Mesenchymal stem cell (in vitro differentiated cells and primary cell): ENCODE measurements around the gene C6orf132. TPM values are rescaled to one million over a fixed set of nuclear protein-coding genes. Genes with fewer than 3 reads are reported as not detected.
A peak's percentile ranks its signal among the peaks of the same experiment; 100 is the strongest.

Experiments used
- DNase-seq: peaks from one replicate; pipeline ENCODE4 v3.0.0-alpha.2; 2013
- H2AFZ ChIP-seq: one replicate; pipeline ENCODE4 v1.6.1; 2013; ENCODE audit warnings: low read depth, mild to moderate bottlenecking, control low read depth, inconsistent platforms, low read length, moderate library complexity
- H2AK5ac ChIP-seq: 2 replicates; pipeline ENCODE4 v1.6.1; 2013; ENCODE audit warnings: low read length, moderate library complexity, mild to moderate bottlenecking, inconsistent platforms; ENCODE audit not compliant: severe bottlenecking
- H2BK120ac ChIP-seq: one replicate; pipeline ENCODE4 v1.6.1; 2013; ENCODE audit warnings: low read depth, mild to moderate bottlenecking, inconsistent platforms, low read length, moderate library complexity
- H2BK12ac ChIP-seq, 2 experiments: one replicate each; pipeline ENCODE4 v1.6.1; 2013; ENCODE audit warnings: inconsistent platforms in 2 of 2, low read length in 2 of 2, mild to moderate bottlenecking in 2 of 2, moderate library complexity in 2 of 2, control low read depth in 1 of 2
- H2BK15ac ChIP-seq: one replicate; pipeline ENCODE4 v1.6.1; 2013; ENCODE audit warnings: mild to moderate bottlenecking, low read depth, inconsistent platforms; ENCODE audit not compliant: poor library complexity, severe bottlenecking
- H2BK5ac ChIP-seq: 2 replicates; pipeline ENCODE4 v1.6.1; 2013; ENCODE audit warnings: low read depth, mild to moderate bottlenecking, low read length, control low read depth, inconsistent platforms; ENCODE audit not compliant: poor library complexity, severe bottlenecking
- H3K14ac ChIP-seq, 2 experiments: one replicate each; pipeline ENCODE4 v1.6.1; 2013; ENCODE audit warnings: inconsistent platforms in 2 of 2, low read length in 2 of 2, control low read depth in 1 of 2, mild to moderate bottlenecking in 1 of 2, moderate library complexity in 1 of 2
- H3K18ac ChIP-seq, 2 experiments: one replicate each; pipeline ENCODE4 v1.6.1; 2013; ENCODE audit warnings: inconsistent platforms in 2 of 2, low read length in 2 of 2, control low read depth in 1 of 2, low read depth in 1 of 2, mild to moderate bottlenecking in 1 of 2
- H3K23ac ChIP-seq, 2 experiments: one replicate each; pipeline ENCODE4 v1.6.1; 2013; ENCODE audit warnings: inconsistent platforms in 2 of 2, low read length in 2 of 2, mild to moderate bottlenecking in 2 of 2, moderate library complexity in 2 of 2, control low read depth in 1 of 2
- H3K27ac ChIP-seq: 2 replicates; pipeline ENCODE4 v1.5.1; 2013; ENCODE audit warnings: mild to moderate bottlenecking, moderate library complexity, low read length, control low read depth, inconsistent platforms; ENCODE audit not compliant: poor library complexity, severe bottlenecking
- H3K27me3 ChIP-seq, 2 experiments: 2 replicates each; pipeline versions ENCODE4 v1.6.1 to v1.7.0; 2013; ENCODE audit warnings: low read length in 2 of 2, mild to moderate bottlenecking in 2 of 2, moderate library complexity in 2 of 2, control low read depth in 1 of 2, inconsistent platforms in 1 of 2; ENCODE audit not compliant: control insufficient read depth in 1 of 2, insufficient read depth in 1 of 2
- H3K36me3 ChIP-seq, 2 experiments: 2 replicates each; pipeline versions ENCODE4 v1.6.1 to v1.7.0; 2013; ENCODE audit warnings: low read length in 2 of 2, control low read depth in 1 of 2, inconsistent platforms in 1 of 2, low read depth in 1 of 2, mild to moderate bottlenecking in 1 of 2; ENCODE audit not compliant: insufficient read depth in 2 of 2, control insufficient read depth in 1 of 2
- H3K4ac ChIP-seq, 2 experiments: one replicate each; pipeline ENCODE4 v1.6.1; 2013; ENCODE audit warnings: inconsistent platforms in 2 of 2, low read length in 2 of 2, mild to moderate bottlenecking in 2 of 2, moderate library complexity in 2 of 2, control low read depth in 1 of 2, low read depth in 1 of 2
- H3K4me1 ChIP-seq: 2 replicates; pipeline ENCODE4 v1.6.1; 2013; ENCODE audit warnings: low read depth, low read length, control low read depth; ENCODE audit not compliant: control insufficient read depth, insufficient read depth
- H3K4me2 ChIP-seq: 2 replicates; pipeline ENCODE4 v1.6.1; 2013; ENCODE audit warnings: low read length, mild to moderate bottlenecking, inconsistent platforms; ENCODE audit not compliant: poor library complexity, severe bottlenecking
- H3K4me3 ChIP-seq, 2 experiments: 2 replicates each; pipeline versions ENCODE4 v1.5.1 to v1.7.0; 2013; ENCODE audit warnings: low read length in 2 of 2, mild to moderate bottlenecking in 2 of 2, control low read depth in 1 of 2, low read depth in 1 of 2; ENCODE audit not compliant: insufficient read depth in 1 of 2
- H3K79me1 ChIP-seq: replicated peaks from 2 replicates; pipeline ENCODE4 v1.6.1; 2013; ENCODE audit warnings: mild to moderate bottlenecking, control low read depth, low read length, inconsistent platforms; ENCODE audit not compliant: poor library complexity, severe bottlenecking
- H3K9ac ChIP-seq: 2 replicates; pipeline ENCODE4 v1.7.0; 2013; ENCODE audit warnings: mild to moderate bottlenecking, low read length, moderate library complexity
- H3K9me3 ChIP-seq: 2 replicates; pipeline ENCODE4 v1.7.0; 2013; ENCODE audit warnings: mild to moderate bottlenecking, low read length; ENCODE audit not compliant: control insufficient read depth
- H4K8ac ChIP-seq: one replicate; pipeline ENCODE4 v1.6.1; 2013; ENCODE audit warnings: inconsistent platforms, mild to moderate bottlenecking, low read length, moderate library complexity
- H4K91ac ChIP-seq: one replicate; pipeline ENCODE4 v1.6.1; 2013; ENCODE audit warnings: mild to moderate bottlenecking, low read length, inconsistent platforms
- WGBS: methylation state at CpG from one replicate; pipeline ENCODE4 v1.1.7; 2013; ENCODE audit warnings: mixed read lengths; 5-methylcytosine and 5-hydroxymethylcytosine counted together
- polyA plus RNA-seq, 2 experiments: library from polyadenylated mRNA; stranded (reverse); fragments of 200-250 nt; gene quantifications; one replicate each; pipeline ENCODE4 v1.2.3, GENCODE V29; 2013

C6orf132 gene
- polyA plus RNA-seq (2013, experiment 1 of 2), result 2.1 TPM
- polyA plus RNA-seq (2013, experiment 2 of 2), result 2.2 TPM

- DNase-seq, result peak; percentile 51
- H2BK12ac ChIP-seq, result peak within 1 kb of the TSS in 1 of 2 experiments; percentile 75
These were observed at the start of gene C6orf132 for GRCh38 chr6:42142118-42142835. Gene C6orf132 (minus strand): TSS chr6:42142620. CDS start chr6:42142444, 176 bp downstream.

GRCh38 chr6:42190554-42191183 is 48.2 kb upstream of the C6orf132 start:
- H3K27ac ChIP-seq, result peak overlapping the region; percentile 34
- no peak overlapping the region for H3K23ac ChIP-seq
- H3K4me1 ChIP-seq, result peaks cover 10% of the 10 kb centered on the region
- no peak overlapping the region for H2AFZ ChIP-seq
- no peaks in the 10 kb centered on the region for H3K27me3 ChIP-seq
- no peak overlapping the region for H2BK15ac ChIP-seq
- no peak overlapping the region for H2BK120ac ChIP-seq
- H3K4me2 ChIP-seq, result no peak overlapping the region
- H2BK5ac ChIP-seq, result no peak overlapping the region
- H3K79me1 ChIP-seq, result no peaks in the 10 kb centered on the region
- no peak overlapping the region for H3K4ac ChIP-seq
- DNase-seq, result peak; percentile 98
- no peak overlapping the region for H2BK12ac ChIP-seq
- H4K8ac ChIP-seq, result peak overlapping the region; percentile 51
- H3K9me3 ChIP-seq, result no peaks in the 10 kb centered on the region
- no peak overlapping the region for H3K4me3 ChIP-seq
- WGBS, result 48% methylated on average over 5 of the region's 5 CpGs
- H3K14ac ChIP-seq, result no peak overlapping the region
- H3K9ac ChIP-seq, result peak overlapping the region; percentile 23
- no peak overlapping the region for H2AK5ac ChIP-seq
- no peak overlapping the region for H4K91ac ChIP-seq
- H3K18ac ChIP-seq, result no peak overlapping the region
- peaks cover 0 to 2% of the 10 kb centered on the region in 2 experiments for H3K36me3 ChIP-seq

More at GRCh38 chr6:42142118-42142835, at the start of gene C6orf132:
- H3K4me3 ChIP-seq, result peak within 1 kb of the TSS; percentile 75 to 84
- H3K79me1 ChIP-seq, result peaks cover 8% of the 10 kb centered on the region
- H3K18ac ChIP-seq, result peak within 1 kb of the TSS; percentile 57 to 86
- no peaks in the 10 kb centered on the region for H3K36me3 ChIP-seq
- H2BK120ac ChIP-seq, result peak within 1 kb of the TSS; percentile 76
- peak within 1 kb of the TSS; percentile 54 for H4K91ac ChIP-seq
- peak within 1 kb of the TSS; percentile 87 for H3K9ac ChIP-seq
- 4% methylated on average over 37 of the region's 60 CpGs for WGBS
- H3K27ac ChIP-seq, result peak within 1 kb of the TSS; percentile 70
- H3K14ac ChIP-seq, result no peak within 1 kb of the TSS
- peak within 1 kb of the TSS; percentile 79 for H2AK5ac ChIP-seq
- peak within 1 kb of the TSS; percentile 94 for H2BK5ac ChIP-seq
- H3K4me2 ChIP-seq, result peak within 1 kb of the TSS; percentile 95
- no peak within 1 kb of the TSS for H3K23ac ChIP-seq
- H3K4ac ChIP-seq, result peak within 1 kb of the TSS in 1 of 2 experiments; percentile 47
- H3K4me1 ChIP-seq, result peaks cover 34% of the 10 kb centered on the region
- peak within 1 kb of the TSS; percentile 82 for H2BK15ac ChIP-seq
- H4K8ac ChIP-seq, result peak within 1 kb of the TSS; percentile 53
- no peaks in the 10 kb centered on the region for H3K9me3 ChIP-seq
- H3K27me3 ChIP-seq, result no peaks in the 10 kb centered on the region
- no peak within 1 kb of the TSS for H2AFZ ChIP-seq

GRCh38 chr6:42188406-42188805 is 46.0 kb upstream of the C6orf132 start:
- no peak overlapping the region for H2BK12ac ChIP-seq
- H3K9me3 ChIP-seq, result no peaks in the 10 kb centered on the region
- H3K27me3 ChIP-seq, result no peaks in the 10 kb centered on the region
- peaks cover 0 to 2% of the 10 kb centered on the region in 2 experiments for H3K36me3 ChIP-seq
- H2BK5ac ChIP-seq, result no peak overlapping the region
- H2BK15ac ChIP-seq, result no peak overlapping the region
- peaks cover 5% of the 10 kb centered on the region for H3K4me1 ChIP-seq
- H3K27ac ChIP-seq, result no peak overlapping the region
- no peak overlapping the region for H3K4me2 ChIP-seq
- H4K8ac ChIP-seq, result no peak overlapping the region
- H4K91ac ChIP-seq, result no peak overlapping the region
- no peak overlapping the region for H3K14ac ChIP-seq
- H2AFZ ChIP-seq, result no peak overlapping the region
- H2AK5ac ChIP-seq, result no peak overlapping the region
- no peaks in the 10 kb centered on the region for H3K79me1 ChIP-seq
- no peak overlapping the region for H3K18ac ChIP-seq
- 95% methylated on average over 6 of the region's 6 CpGs for WGBS
- H3K4ac ChIP-seq, result no peak overlapping the region
- no peak overlapping the region for H3K4me3 ChIP-seq
- DNase-seq, result no peak
- no peak overlapping the region for H3K23ac ChIP-seq
- H3K9ac ChIP-seq, result no peak overlapping the region
- H2BK120ac ChIP-seq, result no peak overlapping the region

GRCh38 chr6:42185597-42185996 is 43.2 kb upstream of the C6orf132 start:
- Histone ChIP-seq H3K36me3 (peaks cover 0 to 2% of the 10 kb centered on the region in 2 experiments), H3K4me3 (no peak overlapping the region), H3K23ac (no peak overlapping the region), H2BK120ac (no peak overlapping the region), H2AK5ac (no peak overlapping the region), H3K4me1 (peaks cover 2% of the 10 kb centered on the region), H3K79me1 (no peaks in the 10 kb centered on the region), H3K9ac (no peak overlapping the region), H4K8ac (no peak overlapping the region), H3K9me3 (no peaks in the 10 kb centered on the region), H2BK15ac (peak overlapping the region; percentile 17), H4K91ac (no peak overlapping the region), H3K14ac (no peak overlapping the region), H2AFZ (no peak overlapping the region), H3K4me2 (no peak overlapping the region), H2BK5ac (no peak overlapping the region), H2BK12ac (no peak overlapping the region), H3K27me3 (no peaks in the 10 kb centered on the region), H3K27ac (no peak overlapping the region), H3K18ac (no peak overlapping the region), H3K4ac (no peak overlapping the region)
- whole genome bisulfite sequencing, result 87% methylated on average over 10 of the region's 10 CpGs
- DNase-seq, result no peak
